B cell (primary cell): Measurements from ENCODE around the gene ZNF564. TPM values are rescaled to one million over a fixed set of nuclear protein-coding genes. Genes with fewer than 3 reads are reported as not detected.

Source experiments
- ATAC-seq: fragments of 200-7000 bp; cut with Tn5 transposase; one replicate; pipeline ENCODE4 v1.10.0; 2021; ENCODE audit warnings: low read depth, mild to moderate bottlenecking, moderate number of reproducible peaks, moderate library complexity
- CTCF ChIA-PET: fragments of 350-600 bp; sonication (Branson Sonifier 250); formaldehyde crosslinking; loops from one replicate; lab custom pipeline; 2021; ENCODE audit warnings: antibody characterized with exemption, inconsistent platforms; lab: Charles Lee
- POLR2A ChIA-PET: fragments of 350-600 bp; sonication (Branson Sonifier 250); formaldehyde crosslinking; loops from one replicate; lab custom pipeline; 2021; ENCODE audit warnings: antibody characterized with exemption; lab: Charles Lee
- DNase-seq: peaks from one replicate; pipeline ENCODE4 v3.0.0; 2013
- H2AFZ ChIP-seq: 2 replicates; pipeline ENCODE4 v1.6.1; 2012; ENCODE audit warnings: mild to moderate bottlenecking, low read depth, low read length; ENCODE audit not compliant: insufficient read depth, poor library complexity, severe bottlenecking
- H3K27ac ChIP-seq, 2 donors: 1 replicate in 1 of 2; 2 replicates in 1 of 2; pipeline ENCODE4 v1.5.1; 2012 to 2013; ENCODE audit warnings: low read length in 2 of 2, mild to moderate bottlenecking in 2 of 2, moderate library complexity in 1 of 2
- H3K27me3 ChIP-seq, 4 experiments: fragments of 200-600 bp in 1 of 4; sonication (generic) in 1 of 4; replicated peaks in 1 of 4; 1 replicate in 2 of 4; 2 replicates in 2 of 4; pipeline versions ENCODE4 v1.6.1 to v1.7.0; 2013 to 2016; ENCODE audit warnings: low read length in 3 of 4, mild to moderate bottlenecking in 2 of 4, mixed read lengths in 1 of 4, moderate library complexity in 1 of 4; ENCODE audit not compliant: insufficient read depth in 4 of 4, control insufficient read depth in 3 of 4; ENCODE audit errors: control extremely low read depth in 1 of 4
- H3K36me3 ChIP-seq, 2 experiments: replicated peaks in 1 of 2; 1 replicate in 1 of 2; 2 replicates in 1 of 2; pipeline versions ENCODE4 v1.6.1 to v1.7.1; 2013; ENCODE audit warnings: low read length in 1 of 2; ENCODE audit not compliant: insufficient read depth in 2 of 2, control insufficient read depth in 1 of 2; ENCODE audit errors: control extremely low read depth in 1 of 2, extremely low read depth in 1 of 2
- H3K4me1 ChIP-seq, 2 donors: fragments of 200-600 bp in 1 of 2; sonication (generic) in 1 of 2; 1 replicate in 1 of 2; 2 replicates in 1 of 2; pipeline versions ENCODE4 v1.5.1 to v1.6.1; 2013 to 2017; ENCODE audit warnings: low read length in 2 of 2; ENCODE audit not compliant: control insufficient read depth in 2 of 2, insufficient read depth in 2 of 2
- H3K4me2 ChIP-seq: replicated peaks from 2 replicates; pipeline ENCODE3; 2012; ENCODE audit warnings: mild to moderate bottlenecking, low read depth, low read length; ENCODE audit not compliant: poor library complexity, severe bottlenecking
- H3K4me3 ChIP-seq, 5 experiments: fragments of 200-600 bp in 1 of 5; sonication (generic) in 1 of 5; 1 replicate in 3 of 5; 2 replicates in 2 of 5; pipeline versions ENCODE4 v1.5.1 to v1.7.0; 2011 to 2016; ENCODE audit warnings: low read length in 4 of 5, mild to moderate bottlenecking in 4 of 5, low read depth in 2 of 5, control low read depth in 1 of 5, moderate library complexity in 1 of 5; ENCODE audit not compliant: insufficient read depth in 1 of 5; ENCODE audit errors: control extremely low read depth in 1 of 5, extremely low read depth in 1 of 5
- H3K79me2 ChIP-seq: fragments of 200-600 bp; sonication (generic); one replicate; pipeline ENCODE4 v1.6.0; 2016; ENCODE audit warnings: low read length; ENCODE audit not compliant: control insufficient read depth, insufficient read depth
- H3K9ac ChIP-seq: fragments of 200-600 bp; sonication (generic); 2 replicates; pipeline ENCODE4 v1.6.1; 2017; ENCODE audit warnings: mild to moderate bottlenecking, low read length, moderate library complexity
- H3K9me3 ChIP-seq, 3 donors: one replicate each; pipeline versions ENCODE4 v1.6.1 to v1.7.1; 2013; ENCODE audit warnings: low read length in 2 of 3; ENCODE audit not compliant: control insufficient read depth in 2 of 3, insufficient read depth in 1 of 3; ENCODE audit errors: control extremely low read depth in 1 of 3
- H4K20me1 ChIP-seq: 2 replicates; pipeline ENCODE4 v1.6.0; 2012; ENCODE audit warnings: mild to moderate bottlenecking, low read length; ENCODE audit not compliant: insufficient read depth, control insufficient read depth, poor library complexity, severe bottlenecking
- H3K27ac Mint-ChIP-seq: one replicate; pipeline ENCODE4 v1.8.0; 2021; ENCODE audit warnings: mixed read lengths
- H3K27me3 Mint-ChIP-seq: one replicate; pipeline ENCODE4 v1.8.0; 2021; ENCODE audit warnings: mixed read lengths
- H3K4me1 Mint-ChIP-seq: one replicate; pipeline ENCODE4 v1.8.0; 2021; ENCODE audit warnings: mixed read lengths
- H3K4me3 Mint-ChIP-seq: one replicate; pipeline ENCODE4 v1.8.0; 2021; ENCODE audit warnings: mixed read lengths
- H3K9me3 Mint-ChIP-seq: one replicate; pipeline ENCODE4 v1.8.0; 2022; ENCODE audit warnings: mixed read lengths; ENCODE audit not compliant: insufficient read depth
- CTCF ChIP-seq: fragments of 200-600 bp; IDR thresholded peaks from one replicate; pipeline ENCODE4 v1.8.0; 2022; ENCODE audit warnings: antibody characterized with exemption, mild to moderate bottlenecking
- EZH2 ChIP-seq: IDR thresholded peaks from 2 replicates; pipeline ENCODE4 v1.6.1; 2012; ENCODE audit warnings: borderline replicate concordance, low read depth, mild to moderate bottlenecking, moderate library complexity, low read length; ENCODE audit not compliant: insufficient read depth, poor library complexity, severe bottlenecking
- WGBS: methylation state at CpG from one replicate; pipeline ENCODE4 v1.1.5; 2013; ENCODE audit warnings: missing lambda C conversion rate; ENCODE audit not compliant: insufficient coverage; 5-methylcytosine and 5-hydroxymethylcytosine counted together
- intact Hi-C: fragments of 100-400 bp; cut with micrococcal nuclease; formaldehyde crosslinking; loops from one replicate; pipeline ENCODE4 v1.10.0; 2022
- polyA plus RNA-seq: library from polyadenylated mRNA; depleted of rRNA; stranded (reverse); fragments of >200 nt; gene quantifications from 2 replicates; pipeline ENCODE4 v1.2.3, GENCODE V29; 2012
- total RNA-seq, 2 donors: library from RNA; stranded (reverse); fragments of 120-200 nt in 1 of 2; gene quantifications; 1 replicate in 1 of 2; 2 replicates in 1 of 2; pipeline versions ENCODE4 v1.2.3 to v1.2.4, GENCODE V29; 2013 to 2022

Gene ZNF564
- total and polyA plus RNA-seq, 2 donors (not counting 1 experiment from before 2014, with no cell fraction given) = 2.8 to 31.8 TPM

DNA sequence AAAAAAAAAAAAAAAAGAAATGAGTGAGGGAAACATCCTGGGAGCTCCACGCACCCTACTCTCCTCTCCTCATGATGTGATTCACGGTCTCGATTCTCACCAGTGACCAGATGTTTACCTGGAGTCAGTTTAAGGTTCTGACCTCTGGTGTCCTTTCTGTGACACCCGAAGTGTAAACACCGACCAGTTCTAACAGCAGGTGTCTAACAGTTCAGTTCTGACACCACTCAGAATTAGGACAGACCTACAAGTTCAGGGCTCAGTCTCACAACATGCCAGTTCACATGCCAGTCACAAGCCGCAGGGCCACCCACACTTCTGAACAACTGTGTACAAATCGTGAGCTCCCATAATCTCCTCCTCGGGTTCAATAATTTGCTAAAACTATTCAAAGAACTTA lies 6.0 kb downstream of the ZNF564 start:
- no peak for TF ChIP-seq EZH2
- no peak for TF ChIP-seq CTCF
- H3K27me3 ChIP-seq = no peaks in the 10 kb centered on the region
- POLR2A ChIA-PET = no interaction called here
- intact Hi-C loops = no loop called here
- ATAC-seq = no peak
- no peak overlapping the region for H3K9ac ChIP-seq
- H3K27me3 Mint-ChIP-seq = no peaks in the 10 kb centered on the region
- peaks cover 51% of the 10 kb centered on the region for H4K20me1 ChIP-seq
- H3K4me3 Mint-ChIP-seq = no peak overlapping the region
- H3K27ac Mint-ChIP-seq = peak overlapping the region; percentile 17
- peaks cover 50% of the 10 kb centered on the region for H3K4me1 Mint-ChIP-seq
- 99% methylated on average over 6 of the region's 8 CpGs for WGBS
- CTCF ChIA-PET = no interaction called here
- H3K4me1 ChIP-seq = peaks cover 8 to 17% of the 10 kb centered on the region in 2 donors
- no peak overlapping the region for H3K4me2 ChIP-seq
- H3K79me2 ChIP-seq = peaks cover 93% of the 10 kb centered on the region
- H3K9me3 Mint-ChIP-seq = peaks cover 6% of the 10 kb centered on the region
- no peak for DNase-seq
- no peak overlapping the region for H3K27ac ChIP-seq
- H3K9me3 ChIP-seq = peaks cover 2 to 4% (median 3%) of the 10 kb centered on the region in 3 donors
- peaks cover 10 to 19% of the 10 kb centered on the region in 2 experiments for H3K36me3 ChIP-seq
- H3K4me3 ChIP-seq = no peak overlapping the region
- no peak overlapping the region for H2AFZ ChIP-seq

DNA sequence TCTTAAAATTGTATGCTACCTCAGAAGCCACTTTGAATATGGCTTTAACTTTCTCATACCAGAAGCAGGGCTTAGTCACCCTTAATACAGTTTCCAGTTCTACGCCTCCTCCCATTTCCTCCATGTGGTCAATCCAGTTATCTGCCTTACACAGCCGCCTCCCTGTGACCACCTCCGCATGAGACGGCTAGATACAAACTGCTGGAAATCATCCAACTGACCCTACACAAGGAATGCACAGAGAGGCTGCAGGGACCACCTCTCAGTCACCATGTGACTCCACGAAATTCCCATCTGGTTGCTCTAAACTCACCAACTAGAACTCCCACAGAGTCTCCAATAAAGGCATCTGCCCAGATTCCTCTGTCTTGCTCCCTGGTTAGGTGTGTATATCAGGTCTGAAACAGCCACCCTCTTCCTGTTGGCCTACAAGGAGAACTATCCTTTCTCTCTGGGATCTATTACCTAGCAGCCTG lies 6.8 kb downstream of the ZNF564 start:
- no peaks in the 10 kb centered on the region for H3K27me3 ChIP-seq
- no peak overlapping the region for H3K4me3 ChIP-seq
- intact Hi-C loops = no loop called here
- peak overlapping the region in 1 of 2 donors; percentile 40 for H3K27ac ChIP-seq
- H2AFZ ChIP-seq = no peak overlapping the region
- 59% methylated on average over 5 of the region's 5 CpGs for WGBS
- peaks cover 93% of the 10 kb centered on the region for H3K79me2 ChIP-seq
- Mint-ChIP-seq H3K27ac (peak overlapping the region; percentile 34), H3K27me3 (no peaks in the 10 kb centered on the region), H3K4me3 (no peak overlapping the region), H3K4me1 (peaks cover 45% of the 10 kb centered on the region), H3K9me3 (peaks cover 6% of the 10 kb centered on the region)
- TF ChIP-seq EZH2 (no peak), CTCF (no peak)
- no peak for ATAC-seq
- peaks cover 56% of the 10 kb centered on the region for H4K20me1 ChIP-seq
- H3K36me3 ChIP-seq = peaks cover 10 to 23% of the 10 kb centered on the region in 2 experiments
- H3K9ac ChIP-seq = no peak overlapping the region
- H3K4me1 ChIP-seq = peaks cover 3 to 10% of the 10 kb centered on the region in 2 donors
- H3K4me2 ChIP-seq = no peak overlapping the region
- ChIA-PET CTCF (interaction anchor here (1.1 kb wide), 1 partner anchor 19 kb away, joined by 3 read pairs; no protein-coding TSS in a partner anchor), POLR2A (no interaction called here)
- no peak for DNase-seq
- H3K9me3 ChIP-seq = peaks cover 2 to 4% (median 3%) of the 10 kb centered on the region in 3 donors
